ENCODE data around the gene BANF1.

Gene BANF1

GRCh38 chr11:65961267-65962140 lies 40.8 kb upstream of the BANF1 start, which contains the start of gene SART1:
Gene SART1 (plus strand): TSS chr11:65961734. CDS start chr11:65961781, 47 bp downstream.
- peak; percentile 99 for DNase-seq
- Histone ChIP-seq H3K9me3 (ENCODE audit: insufficient read depth, low read length, severe bottlenecking) (no peaks in the 10 kb centered on the region), H3K36me3 (ENCODE audit: insufficient read depth, low read length) (peaks cover 34% of the 10 kb centered on the region), H3K27me3 (ENCODE audit: insufficient read depth, low read length, poor library complexity) (no peaks in the 10 kb centered on the region), H2AFZ (ENCODE audit: low read depth, low read length) (peak within 1 kb of the TSS; percentile 100), H3K4me1 (ENCODE audit: insufficient read depth, low read length) (peaks cover 36% of the 10 kb centered on the region), H4K20me1 (ENCODE audit: insufficient read depth, low read length) (peaks cover 40% of the 10 kb centered on the region), H3K27ac (ENCODE audit: low read length) (peak within 1 kb of the TSS; percentile 100), H3K79me2 (ENCODE audit: insufficient read depth, low read length) (peaks cover 54% of the 10 kb centered on the region), H3K4me3 (ENCODE audit: low read depth in 1 of 2, low read length in 2 of 2) (peak within 1 kb of the TSS; percentile 79 to 100), H3K9ac (ENCODE audit: low read depth, low read length) (peak within 1 kb of the TSS; percentile 100), H3K4me2 (ENCODE audit: insufficient read depth, low read length) (peak within 1 kb of the TSS; percentile 84)
- TF ChIP-seq EZH2 (IDR thresholded peaks at IDR 0.05; ENCODE audit: borderline replicate concordance, low read depth, low read length, severe bottlenecking) (no peak), CTCF (IDR thresholded peaks at IDR 0.05; ENCODE audit: borderline replicate concordance, extremely low read depth, low read length, poor library complexity, severe bottlenecking) (no peak)
- peak; percentile 93 for ATAC-seq (ENCODE audit: insufficient read depth, low read depth)

- Histone ChIP-seq H3K4me2 (ENCODE audit: insufficient read depth, low read length) (peak overlapping the region; percentile 84), H3K36me3 (ENCODE audit: insufficient read depth, low read length) (peaks cover 41% of the 10 kb centered on the region), H3K27me3 (ENCODE audit: insufficient read depth, low read length, poor library complexity) (no peaks in the 10 kb centered on the region), H3K4me1 (ENCODE audit: insufficient read depth, low read length) (peaks cover 32% of the 10 kb centered on the region), H3K9me3 (ENCODE audit: insufficient read depth, low read length, severe bottlenecking) (no peaks in the 10 kb centered on the region), H3K27ac (ENCODE audit: low read length) (peak overlapping the region; percentile 62), H3K9ac (ENCODE audit: low read depth, low read length) (peak overlapping the region; percentile 100), H4K20me1 (ENCODE audit: insufficient read depth, low read length) (peaks cover 41% of the 10 kb centered on the region), H3K79me2 (ENCODE audit: insufficient read depth, low read length) (peaks cover 59% of the 10 kb centered on the region), H3K4me3 (ENCODE audit: low read depth in 1 of 2, low read length in 2 of 2) (peak overlapping the region; percentile 79 to 100), H2AFZ (ENCODE audit: low read depth, low read length) (no peak overlapping the region)
- TF ChIP-seq EZH2 (IDR thresholded peaks at IDR 0.05; ENCODE audit: borderline replicate concordance, low read depth, low read length, severe bottlenecking) (no peak), CTCF (IDR thresholded peaks at IDR 0.05; ENCODE audit: borderline replicate concordance, extremely low read depth, low read length, poor library complexity, severe bottlenecking) (no peak)
- ATAC-seq (ENCODE audit: insufficient read depth, low read depth) (no peak), DNase-seq (no peak)
Observed at GRCh38 chr11:65962141-65962564, 40.1 kb upstream of the BANF1 start.

GRCh38 chr11:65964906-65965305 lies 37.4 kb upstream of the BANF1 start:
- Histone ChIP-seq H3K9me3 (ENCODE audit: insufficient read depth, low read length, severe bottlenecking) (no peaks in the 10 kb centered on the region), H3K4me1 (ENCODE audit: insufficient read depth, low read length) (peaks cover 32% of the 10 kb centered on the region), H3K4me2 (ENCODE audit: insufficient read depth, low read length) (no peak overlapping the region), H2AFZ (ENCODE audit: low read depth, low read length) (no peak overlapping the region), H4K20me1 (ENCODE audit: insufficient read depth, low read length) (peaks cover 48% of the 10 kb centered on the region), H3K27ac (ENCODE audit: low read length) (no peak overlapping the region), H3K27me3 (ENCODE audit: insufficient read depth, low read length, poor library complexity) (no peaks in the 10 kb centered on the region), H3K79me2 (ENCODE audit: insufficient read depth, low read length) (peaks cover 62% of the 10 kb centered on the region), H3K9ac (ENCODE audit: low read depth, low read length) (no peak overlapping the region), H3K4me3 (ENCODE audit: low read depth in 1 of 2, low read length in 2 of 2) (no peak overlapping the region), H3K36me3 (ENCODE audit: insufficient read depth, low read length) (peaks cover 69% of the 10 kb centered on the region)
- no peak for DNase-seq
- ATAC-seq (ENCODE audit: insufficient read depth, low read depth) = no peak
- TF ChIP-seq CTCF (IDR thresholded peaks at IDR 0.05; ENCODE audit: borderline replicate concordance, extremely low read depth, low read length, poor library complexity, severe bottlenecking) (no peak), EZH2 (IDR thresholded peaks at IDR 0.05; ENCODE audit: borderline replicate concordance, low read depth, low read length, severe bottlenecking) (no peak)
